Cardiac fibroblast (primary cell): ENCODE data around the gene CREB3.

Source experiments
- DNase-seq, 2 donors: peaks; one replicate each; pipeline versions ENCODE4 v3.0.0 to v3.0.0-alpha.2; 2010; ENCODE audit warnings: low read depth in 2 of 2
- H3K4me3 ChIP-seq, 2 donors: replicated peaks in 1 of 2; 1 replicate in 1 of 2; 2 replicates in 1 of 2; pipeline ENCODE4 v1.5.1; 2011; ENCODE audit warnings: low read depth in 2 of 2, low read length in 2 of 2, mild to moderate bottlenecking in 2 of 2, moderate library complexity in 1 of 2
- TF ChIP-seq, protein P1 (sequence below): IDR thresholded peaks from one replicate; pipeline ENCODE4 v1.5.1; 2011; ENCODE audit warnings: low read depth, mild to moderate bottlenecking, low read length, inconsistent platforms

CREB3 gene

DNA sequence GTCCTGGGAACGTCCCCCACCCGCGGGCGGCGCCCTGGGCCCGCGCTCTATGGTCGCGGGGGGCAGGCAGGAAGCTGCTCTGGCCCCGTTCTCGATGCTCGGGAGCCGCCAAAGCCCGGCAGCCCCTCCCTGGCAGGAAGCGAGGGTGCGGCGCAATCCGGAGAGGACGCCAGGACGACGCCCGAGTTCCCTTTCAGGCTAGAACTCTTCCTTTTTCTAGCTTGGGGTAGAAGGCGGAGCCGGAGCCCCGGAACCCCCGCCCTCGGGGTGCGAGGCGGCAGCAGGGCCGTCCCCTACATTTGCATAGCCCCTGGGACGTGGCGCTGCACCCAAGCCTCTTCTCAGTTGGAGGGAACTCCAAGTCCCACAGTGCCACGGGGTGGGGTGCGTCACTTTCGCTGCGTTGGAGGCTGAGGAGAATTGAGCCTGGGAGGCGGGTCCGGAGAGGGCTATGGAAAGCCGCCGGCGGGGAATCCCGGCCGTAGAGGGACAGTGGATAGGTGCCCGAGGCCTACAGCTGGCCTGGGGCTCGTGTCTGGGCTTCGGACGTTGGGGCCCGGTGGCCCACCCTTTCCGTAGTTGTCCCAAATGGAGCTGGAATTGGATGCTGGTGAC is at the start of gene CREB3, which contains the start of gene TLN1:
CREB3 (plus strand) TSS at position 482 of the 615 bp plus-strand sequence; CDS start at position 589, 107 bp downstream.
TLN1 (minus strand) TSS at position 11 of the 615 bp plus-strand sequence. CDS start 6,501 bp downstream, outside the sequence.
- TF ChIP-seq, protein P1, sequence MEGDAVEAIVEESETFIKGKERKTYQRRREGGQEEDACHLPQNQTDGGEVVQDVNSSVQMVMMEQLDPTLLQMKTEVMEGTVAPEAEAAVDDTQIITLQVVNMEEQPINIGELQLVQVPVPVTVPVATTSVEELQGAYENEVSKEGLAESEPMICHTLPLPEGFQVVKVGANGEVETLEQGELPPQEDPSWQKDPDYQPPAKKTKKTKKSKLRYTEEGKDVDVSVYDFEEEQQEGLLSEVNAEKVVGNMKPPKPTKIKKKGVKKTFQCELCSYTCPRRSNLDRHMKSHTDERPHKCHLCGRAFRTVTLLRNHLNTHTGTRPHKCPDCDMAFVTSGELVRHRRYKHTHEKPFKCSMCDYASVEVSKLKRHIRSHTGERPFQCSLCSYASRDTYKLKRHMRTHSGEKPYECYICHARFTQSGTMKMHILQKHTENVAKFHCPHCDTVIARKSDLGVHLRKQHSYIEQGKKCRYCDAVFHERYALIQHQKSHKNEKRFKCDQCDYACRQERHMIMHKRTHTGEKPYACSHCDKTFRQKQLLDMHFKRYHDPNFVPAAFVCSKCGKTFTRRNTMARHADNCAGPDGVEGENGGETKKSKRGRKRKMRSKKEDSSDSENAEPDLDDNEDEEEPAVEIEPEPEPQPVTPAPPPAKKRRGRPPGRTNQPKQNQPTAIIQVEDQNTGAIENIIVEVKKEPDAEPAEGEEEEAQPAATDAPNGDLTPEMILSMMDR: no peak
- peak within 1 kb of the TSS; percentile 86 to 87 for H3K4me3 ChIP-seq
- peak; percentile 99 to 100 for DNase-seq

DNA sequence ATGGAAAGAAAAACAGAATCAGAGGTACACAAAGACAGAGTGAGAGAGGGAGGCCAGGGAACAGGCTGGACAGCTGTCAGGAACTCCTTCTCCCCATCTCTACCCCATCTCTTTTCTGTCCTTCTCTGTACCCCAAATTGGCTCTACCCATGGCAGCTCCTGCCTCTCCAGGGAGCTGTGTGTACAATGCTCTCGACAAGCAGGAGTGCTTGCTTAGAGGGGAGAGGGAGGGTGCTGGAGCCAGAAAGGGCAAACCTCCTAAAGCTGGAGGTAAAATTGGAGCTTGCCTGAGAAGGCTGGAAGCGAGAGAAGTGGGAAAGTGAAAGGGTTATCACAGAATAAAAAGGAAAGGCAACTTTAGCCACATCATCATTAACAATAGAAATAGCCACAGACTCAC is 49.1 kb upstream of the CREB3 start:
- no peak overlapping the region for H3K4me3 ChIP-seq
- TF ChIP-seq, protein P1: no peak

DNA sequence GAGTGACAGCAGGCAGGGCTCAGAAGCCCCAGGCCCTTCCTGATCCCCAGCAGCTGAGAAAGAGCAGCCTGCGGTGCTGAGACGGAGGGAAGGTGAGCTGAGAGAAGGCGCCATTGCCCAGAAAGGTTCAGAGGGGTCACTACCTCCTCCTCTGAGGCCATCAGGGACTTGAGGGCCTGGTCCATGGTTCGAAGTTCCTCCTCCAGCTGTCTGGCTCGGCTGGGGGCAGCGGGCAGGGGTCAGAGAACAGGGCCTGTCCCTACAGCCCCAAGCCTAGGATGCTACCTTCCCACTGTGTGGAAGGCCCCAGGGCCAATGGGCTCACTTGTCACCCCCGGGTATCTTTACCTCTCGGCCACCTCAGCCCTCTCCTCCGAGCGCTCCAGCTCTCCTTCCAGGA is 47.5 kb upstream of the CREB3 start:
- H3K4me3 ChIP-seq: no peak overlapping the region
- TF ChIP-seq, protein P1: no peak
- no peak for DNase-seq

More for the DNA sequence above, 49.1 kb upstream of the CREB3 start:
- no peak for DNase-seq

- DNase-seq: no peak
- TF ChIP-seq, protein P1: no peak
- no peak overlapping the region for H3K4me3 ChIP-seq
Measured at GRCh38 chr9:35685506-35685905, 47.0 kb upstream of the CREB3 start.

DNA sequence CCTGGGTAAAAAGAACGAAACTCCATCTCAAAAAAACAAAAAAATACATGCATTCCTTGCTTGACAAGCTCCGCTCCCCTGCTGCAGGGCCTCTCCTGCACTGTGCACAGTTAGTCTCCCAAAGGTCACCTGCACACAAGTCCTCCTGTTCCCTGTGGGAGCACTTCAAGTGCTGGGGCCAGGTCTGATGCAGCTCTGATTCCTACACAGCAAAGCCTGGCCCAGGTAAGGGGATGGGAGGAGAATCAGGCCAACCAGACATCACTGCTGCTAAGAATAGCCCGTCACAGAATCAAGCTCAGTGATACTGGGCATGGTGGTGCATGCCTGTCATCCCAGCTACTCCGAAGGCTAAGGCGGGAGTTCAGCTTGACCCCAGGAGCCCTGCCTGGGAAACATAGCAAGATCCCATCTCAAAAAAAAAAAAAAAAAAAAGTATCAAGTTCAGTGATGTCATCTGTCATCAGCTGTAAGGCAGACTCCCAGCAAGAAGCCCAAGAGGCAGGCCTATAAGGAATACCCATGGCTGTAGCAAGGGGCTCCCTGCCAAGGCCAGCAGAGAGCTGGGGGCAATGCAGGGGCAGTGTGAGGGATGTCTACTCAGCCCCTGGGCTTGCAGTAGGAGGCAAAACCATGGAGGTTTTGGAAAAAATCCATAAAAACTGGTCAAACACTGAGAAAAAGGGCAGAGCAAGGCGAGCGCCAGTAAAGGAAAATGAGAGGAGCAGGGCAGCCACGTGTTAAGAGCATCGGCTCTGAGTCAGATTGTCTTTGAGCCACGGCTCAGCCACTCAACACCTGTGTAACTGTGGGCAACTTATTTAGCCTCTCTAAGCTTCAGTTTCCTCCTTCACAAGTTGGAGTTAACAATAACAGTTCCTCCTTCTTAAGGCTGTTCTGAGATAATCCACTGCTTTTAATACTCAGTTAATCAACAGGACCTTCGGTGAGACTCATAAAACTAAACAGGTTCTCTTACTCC is 46.0 kb upstream of the CREB3 start:
- peak; percentile 43 to 74 for DNase-seq
- H3K4me3 ChIP-seq: peak overlapping the region; percentile 3 to 73
- TF ChIP-seq, protein P1: no peak

GRCh38 chr9:35687306-35687705 is 45.2 kb upstream of the CREB3 start:
- DNase-seq: no peak
- H3K4me3 ChIP-seq: peak overlapping the region; percentile 73 to 77
- TF ChIP-seq, protein P1: no peak
